GM18861 (cell line): ENCODE data around the gene ZNF333.
A peak's percentile ranks its signal among the peaks of the same experiment; 100 is the strongest.

Experiments
- ATAC-seq: cut with Tn5 transposase; IDR thresholded peaks from one replicate; pipeline ENCODE4 v1.9.1; 2021; ENCODE audit not compliant: unreplicated experiment

Gene ZNF333

DNA sequence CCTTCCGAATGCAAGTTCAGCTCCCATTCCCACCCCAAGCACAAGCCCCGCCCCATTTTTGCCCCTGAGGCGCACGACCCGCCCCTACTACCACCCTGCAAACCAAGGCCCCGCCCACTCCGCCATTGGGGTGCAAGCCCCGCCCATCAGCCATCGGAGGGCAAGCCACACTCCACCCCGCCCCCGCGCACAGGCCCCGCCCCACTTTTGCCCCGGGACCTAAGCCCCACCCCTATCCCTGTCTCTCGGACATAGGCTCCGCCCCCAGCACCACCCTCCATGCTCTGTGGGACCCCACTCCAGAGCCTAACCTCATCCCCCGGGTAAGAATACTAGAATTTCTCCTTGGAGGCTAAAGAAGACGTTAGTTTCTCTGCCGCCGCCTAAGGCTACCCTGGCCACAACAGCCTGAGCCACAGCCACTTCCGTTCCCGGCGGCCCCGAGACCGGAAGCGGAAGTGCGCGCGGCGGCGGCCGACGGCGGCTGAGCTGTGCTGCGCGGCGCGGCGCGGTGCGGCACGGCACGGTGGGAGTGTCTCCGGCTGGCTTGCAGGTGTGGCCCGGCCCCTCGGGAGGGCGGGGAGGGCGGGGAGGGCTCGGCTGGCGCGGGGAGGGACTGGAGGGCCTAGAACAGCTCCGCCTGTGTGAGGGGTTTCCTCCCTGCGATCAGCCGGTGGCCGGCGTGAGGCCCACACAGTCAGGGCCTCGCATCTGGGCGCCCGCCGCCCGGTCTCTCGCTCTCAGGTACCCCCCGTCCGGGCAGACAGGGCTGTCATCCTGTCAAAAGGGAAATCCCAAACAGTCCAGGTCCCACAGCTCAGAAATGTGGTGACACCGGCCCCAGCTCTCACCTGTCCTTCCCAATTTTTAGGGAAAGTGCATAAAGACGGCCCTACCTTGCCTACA is at the start of gene ZNF333:
TSS of gene ZNF333 (plus strand) at position 451 of the 906 bp plus-strand sequence. CDS start 3,444 bp downstream, outside the sequence.
- ATAC-seq: peak; percentile 79

DNA sequence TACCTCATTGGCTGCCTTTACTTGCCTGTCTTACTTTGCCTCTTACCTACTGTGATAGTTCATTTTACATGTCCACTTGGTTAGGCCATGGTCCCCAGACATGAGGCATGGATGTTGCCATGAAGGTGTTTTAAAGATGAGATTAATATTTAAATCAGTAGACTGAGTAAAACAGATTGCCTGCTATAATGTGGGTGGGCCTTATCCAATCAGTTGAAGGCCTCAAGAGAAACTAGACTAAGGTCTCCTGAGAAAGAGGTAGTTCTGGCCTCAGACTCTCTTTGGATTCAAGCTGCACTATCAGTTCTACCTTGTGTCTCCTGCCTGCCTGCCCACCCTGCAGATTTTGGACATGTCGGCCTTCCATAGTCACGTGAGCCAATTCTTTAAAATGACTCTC is 41.3 kb upstream of the ZNF333 start:
- no peak for ATAC-seq

DNA sequence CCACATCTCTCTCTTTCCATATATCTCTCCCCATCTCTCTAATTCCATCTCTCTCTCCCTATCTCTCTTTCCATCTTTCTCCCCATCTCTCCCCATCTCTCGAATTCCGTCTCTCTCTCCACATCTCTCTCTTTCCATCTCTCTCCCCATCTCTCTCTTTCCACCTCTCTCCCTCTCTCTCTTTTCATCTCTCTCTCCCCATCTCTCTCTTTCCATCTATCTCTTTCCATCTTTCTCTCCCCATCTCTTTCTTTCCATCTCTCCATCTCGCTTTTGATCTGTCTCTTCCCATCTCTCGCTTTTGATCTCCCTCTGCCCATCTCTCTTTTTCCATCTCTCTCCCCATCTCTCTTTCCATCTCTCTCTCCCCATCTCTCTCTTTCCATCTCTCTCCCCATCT is 40.8 kb upstream of the ZNF333 start:
- ATAC-seq: no peak

DNA sequence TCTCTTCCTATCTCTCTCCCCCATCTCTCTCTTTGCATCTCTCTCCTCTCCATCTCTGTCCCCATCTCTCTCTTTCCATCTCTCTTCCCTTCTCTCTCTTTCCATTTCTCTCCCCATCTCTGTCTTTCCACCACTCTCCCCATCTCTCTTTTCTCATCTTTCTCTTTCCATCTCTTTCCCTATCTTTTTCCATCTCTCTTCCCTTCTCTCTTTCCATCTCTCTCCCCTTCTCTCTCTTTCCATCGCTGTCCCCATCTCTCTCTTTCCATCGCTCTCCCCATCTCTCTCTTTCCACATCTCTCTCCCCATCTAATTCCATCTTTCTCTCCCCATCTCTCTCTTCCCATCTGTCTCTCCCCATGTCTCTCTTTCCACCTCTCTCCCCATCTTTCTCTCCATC is 39.7 kb upstream of the ZNF333 start:
- no peak for ATAC-seq

DNA sequence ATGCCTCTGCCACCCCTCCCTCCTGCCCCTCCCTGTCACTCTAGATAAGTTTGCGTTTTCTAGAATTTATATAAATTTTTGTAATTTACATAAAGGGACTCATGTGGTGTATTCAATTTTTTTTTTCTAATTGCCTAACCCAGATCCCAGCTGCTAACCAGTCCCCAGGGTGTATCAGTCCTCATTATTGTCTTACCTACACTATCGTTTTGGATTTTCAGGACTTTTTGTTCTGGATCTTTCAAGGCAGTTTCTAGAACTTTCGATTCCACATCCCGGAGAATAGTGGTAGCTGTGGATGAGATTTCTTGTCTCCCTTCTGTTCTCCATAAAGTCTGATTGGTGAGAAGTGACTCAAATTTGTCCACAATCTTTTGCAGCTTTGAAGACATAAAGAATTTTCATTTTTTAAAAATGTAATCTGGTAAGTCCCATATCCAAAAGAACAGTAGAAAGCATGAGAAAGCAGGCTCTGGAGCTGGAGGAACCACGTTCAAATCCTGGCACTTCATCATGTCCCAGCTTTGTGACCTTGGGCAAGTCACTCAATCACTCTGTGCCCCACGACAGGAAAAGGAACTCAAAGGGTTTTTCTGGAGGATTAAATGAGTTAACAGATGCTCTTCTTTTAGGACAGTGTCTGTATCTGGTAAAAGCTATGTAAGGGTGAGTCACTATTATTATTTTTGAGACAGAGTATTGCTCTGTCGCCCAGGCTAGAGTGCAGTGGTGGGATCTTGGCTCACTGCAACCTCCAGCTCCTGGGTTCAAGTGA is 34.9 kb upstream of the ZNF333 start:
- no peak for ATAC-seq

DNA sequence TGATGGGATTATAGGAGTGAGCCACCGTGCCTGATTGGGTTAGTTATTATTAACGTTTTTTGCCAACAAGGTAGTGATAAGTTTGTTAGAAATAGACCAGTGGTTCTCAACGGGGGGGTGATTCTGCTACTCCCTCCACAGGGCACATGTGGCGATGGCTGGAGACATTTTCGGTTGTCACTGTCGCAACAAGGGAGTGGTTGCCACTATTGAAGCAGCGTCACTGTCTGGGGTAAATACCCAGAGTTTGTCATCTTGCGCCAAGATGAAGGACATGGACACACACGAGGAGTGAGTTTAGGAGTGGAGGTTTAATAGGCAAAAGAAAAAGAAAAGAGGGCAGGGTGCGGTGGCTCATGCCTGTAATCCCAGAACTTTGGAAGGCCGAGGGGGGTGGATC is 34.1 kb upstream of the ZNF333 start:
- no peak for ATAC-seq

DNA sequence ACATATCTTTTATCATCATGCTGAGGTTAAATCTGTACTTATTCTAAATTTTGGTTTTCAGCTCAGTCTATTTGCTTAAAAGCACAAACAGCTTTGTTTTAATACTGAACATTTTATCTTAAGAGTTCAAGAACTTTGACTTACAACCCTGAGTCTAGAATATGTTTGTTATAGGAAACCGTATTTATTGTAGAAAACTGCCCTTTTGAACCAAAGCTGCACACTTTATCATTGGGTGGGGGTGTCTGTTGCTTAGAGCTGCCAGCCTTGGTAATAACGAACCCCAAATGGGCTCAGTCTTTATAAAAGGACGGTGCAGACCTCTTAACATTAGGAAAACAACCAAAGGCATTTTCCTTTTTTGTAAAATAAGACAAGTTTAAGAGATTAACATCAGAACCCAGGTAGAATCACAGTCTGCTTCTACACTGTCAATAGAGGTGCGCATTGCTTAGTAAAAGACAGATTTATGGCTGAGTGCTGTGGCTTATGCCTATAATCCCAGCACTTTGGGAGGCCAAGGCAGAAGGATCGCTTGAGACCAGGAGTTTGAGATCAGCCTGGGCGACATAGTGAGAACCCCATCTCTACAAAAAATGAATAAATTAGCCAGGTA is 29.9 kb upstream of the ZNF333 start:
- no peak for ATAC-seq

DNA sequence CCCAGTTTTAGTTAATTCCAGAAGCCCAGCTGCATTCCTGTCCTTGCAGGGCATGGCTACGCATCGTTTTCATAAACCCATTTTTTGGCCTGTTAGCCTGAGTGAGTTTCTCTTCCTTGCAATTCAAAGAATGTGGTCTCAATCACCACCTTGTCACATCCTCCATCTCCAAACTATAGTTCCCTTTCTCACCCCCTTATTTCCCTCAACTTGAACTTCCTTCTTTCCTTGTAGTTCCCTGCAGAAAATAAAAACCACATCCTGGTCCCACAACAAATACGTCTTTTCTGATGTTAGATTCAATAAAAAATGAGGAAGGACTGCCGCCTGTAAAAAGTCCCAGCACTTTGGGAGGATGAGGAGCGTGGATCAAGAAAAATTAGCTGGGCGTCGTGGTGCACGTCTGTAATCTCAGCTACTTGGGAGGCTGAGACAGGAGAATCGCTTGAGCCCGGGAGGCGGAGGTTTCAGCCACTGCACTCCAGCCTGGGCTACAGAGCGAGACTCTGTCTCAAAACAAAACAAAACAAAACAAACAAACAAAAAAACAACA is 28.4 kb upstream of the ZNF333 start:
- ATAC-seq: no peak

DNA sequence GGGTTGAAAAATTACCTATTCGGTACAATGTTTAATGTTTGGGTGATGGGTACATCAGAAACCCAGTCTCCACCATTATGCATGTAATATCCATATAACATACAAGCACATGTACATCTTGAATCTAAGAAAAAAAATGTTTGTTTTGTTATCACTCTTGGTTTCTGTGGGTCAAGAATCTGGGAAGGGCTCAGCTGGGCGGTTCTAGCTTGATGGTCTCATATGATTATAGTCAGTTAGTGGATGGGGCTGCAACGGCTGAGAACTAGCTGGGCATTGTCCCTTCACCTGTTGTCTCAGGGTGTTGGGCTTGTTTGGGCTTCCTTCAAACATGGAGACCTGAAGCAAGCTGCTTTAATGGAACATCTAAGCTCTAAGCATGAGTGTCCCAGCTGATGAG is 19.9 kb upstream of the ZNF333 start:
- no peak for ATAC-seq

DNA sequence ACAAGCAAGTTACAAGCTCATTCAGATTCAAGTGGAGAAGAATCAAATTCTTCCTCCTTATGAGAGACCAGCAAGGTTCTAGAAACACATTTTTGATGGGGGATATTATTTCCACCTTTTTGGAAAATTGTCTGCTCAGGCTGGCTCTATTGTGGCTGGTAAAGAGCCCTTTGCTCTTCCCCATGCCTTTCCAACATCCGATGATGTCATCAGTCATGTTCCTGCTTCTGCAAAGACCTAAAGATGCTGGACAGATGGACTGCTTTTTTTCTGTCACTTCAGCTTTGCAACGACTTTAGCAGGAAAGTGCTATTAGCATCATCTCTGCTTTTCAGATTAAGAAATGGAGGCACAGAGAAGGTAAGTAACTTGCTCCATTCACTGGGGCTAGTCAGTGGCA is 19.4 kb upstream of the ZNF333 start:
- no peak for ATAC-seq

DNA sequence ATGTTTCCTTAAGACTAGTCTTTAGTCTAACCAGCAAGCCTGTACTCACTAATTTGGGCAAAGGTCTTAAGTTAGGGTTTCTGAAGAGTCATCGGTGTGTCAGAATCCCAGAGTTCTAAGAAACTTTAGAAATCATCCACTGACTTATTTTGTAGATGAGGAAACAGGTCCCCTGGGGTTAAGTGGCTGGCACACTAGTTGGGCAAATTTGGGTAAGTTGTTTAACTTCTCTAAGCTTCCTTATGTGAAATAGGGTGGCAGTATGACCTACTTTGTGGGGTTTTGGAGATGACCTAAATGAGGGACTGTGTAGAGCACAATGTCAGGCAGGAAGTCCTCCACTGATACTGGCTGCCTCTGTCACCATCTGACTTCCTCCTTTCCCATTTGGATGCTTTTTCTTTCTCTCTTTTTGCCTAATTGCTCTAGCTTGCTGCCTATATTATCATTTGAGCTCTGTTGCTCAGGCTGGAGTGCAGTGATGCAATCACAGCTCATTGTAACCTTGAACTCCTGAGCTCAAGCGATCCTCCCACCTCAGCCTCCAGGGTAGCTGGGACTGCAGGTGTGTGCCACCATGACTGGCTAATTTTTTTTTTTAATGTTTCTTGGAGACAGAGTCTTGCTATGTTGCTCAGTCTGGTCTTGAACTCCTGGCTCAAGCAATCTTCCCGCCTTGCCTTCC is 17.5 kb upstream of the ZNF333 start:
- no peak for ATAC-seq

DNA sequence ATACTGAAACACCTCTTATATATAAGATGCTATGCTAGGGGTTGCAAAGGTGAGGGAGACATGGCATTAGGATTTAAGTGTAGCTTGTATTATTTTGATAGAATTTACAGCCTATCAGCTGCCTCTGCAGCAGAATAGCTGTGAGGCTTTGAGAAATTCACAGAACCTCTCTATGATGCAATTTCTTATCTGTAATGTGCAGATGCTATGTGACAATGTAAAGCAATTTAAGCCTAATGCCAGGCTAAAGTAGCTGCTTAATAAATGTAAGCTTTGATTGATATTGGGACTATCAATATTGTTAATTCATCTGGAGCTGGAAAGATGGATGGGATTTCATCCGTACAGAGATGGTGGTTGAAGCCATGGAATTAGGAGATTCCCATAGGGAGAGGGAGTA is 16.8 kb upstream of the ZNF333 start:
- ATAC-seq: no peak

DNA sequence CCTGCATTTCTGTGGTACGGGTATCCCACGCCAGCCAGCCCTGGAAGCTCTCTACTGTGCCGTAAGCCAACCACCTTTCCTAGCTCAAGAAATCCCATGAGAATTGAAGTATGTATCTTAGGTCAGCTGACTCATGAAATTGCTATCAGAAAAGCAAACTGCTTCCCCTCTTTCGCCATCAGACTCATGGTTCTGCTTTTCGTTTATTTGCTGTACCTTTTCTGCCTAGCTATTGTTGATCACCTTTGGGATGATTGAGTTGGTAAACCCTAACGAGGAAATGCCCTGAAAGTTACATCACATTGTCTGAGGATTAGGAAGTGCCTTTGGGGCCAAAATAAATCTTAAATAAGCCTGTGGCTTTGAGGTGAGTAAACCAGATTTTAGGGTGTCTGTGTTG is 15.1 kb upstream of the ZNF333 start, which contains the start of gene ADGRE3:
TSS of gene ADGRE3 (minus strand) at position 81 of the 400 bp plus-strand sequence. CDS start at position 7, 74 bp downstream.
- no peak for ATAC-seq

DNA sequence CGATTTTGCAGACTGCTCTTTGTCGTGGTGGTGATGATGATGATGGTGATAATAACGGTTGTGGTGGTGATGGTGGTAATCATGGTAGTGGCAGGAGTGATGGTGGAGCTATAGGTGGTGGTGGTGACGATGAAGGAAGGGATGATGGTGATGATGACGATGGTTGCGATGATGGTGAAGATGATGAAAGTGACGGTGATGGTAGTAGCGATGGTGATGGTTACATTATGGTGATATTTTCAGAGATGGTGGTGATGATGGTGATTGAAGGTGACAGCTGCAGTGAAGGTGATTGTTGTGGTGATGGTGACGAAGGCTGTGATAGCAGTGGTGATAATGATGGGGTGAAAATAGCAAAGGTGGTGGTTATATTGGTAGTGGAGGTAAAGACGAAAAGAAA is 13.1 kb upstream of the ZNF333 start:
- ATAC-seq: no peak

DNA sequence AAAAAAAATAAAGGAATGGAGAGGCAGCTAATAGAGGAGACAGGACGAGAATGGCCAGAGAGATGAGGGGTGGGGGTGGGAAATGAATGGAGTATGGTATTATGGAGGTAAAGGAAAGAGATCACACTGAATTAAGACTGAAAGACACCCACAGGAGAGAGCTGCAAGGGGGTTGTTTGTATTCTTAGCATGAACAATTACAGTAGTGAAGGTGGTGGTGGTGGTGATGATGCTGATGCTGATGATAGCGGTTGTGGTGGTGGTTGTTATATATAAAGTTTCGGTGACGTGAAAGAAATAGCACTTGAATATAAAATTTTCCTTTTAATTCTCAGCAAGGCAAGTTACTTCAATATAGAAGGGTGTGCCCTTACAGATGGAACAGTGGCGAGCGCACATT is 12.4 kb upstream of the ZNF333 start:
- ATAC-seq: no peak

DNA sequence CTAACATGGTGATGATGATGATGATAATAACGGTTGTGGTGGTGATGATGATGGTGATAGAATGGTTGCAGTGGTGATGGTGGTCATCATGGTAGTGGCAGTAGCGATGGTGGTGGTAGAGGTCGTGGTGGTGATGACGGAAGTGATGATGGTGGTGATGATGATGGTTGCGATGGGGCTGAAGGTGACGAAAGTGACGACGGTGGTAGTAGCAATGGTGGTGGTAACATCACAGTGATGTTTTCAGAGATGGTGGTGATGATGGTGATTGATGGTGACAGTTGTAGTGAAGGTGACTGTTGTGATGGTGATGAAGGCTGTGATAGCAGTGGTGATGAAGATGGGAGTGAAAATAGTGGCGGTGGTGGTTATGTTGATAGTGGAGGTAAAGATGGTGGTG is 11.6 kb upstream of the ZNF333 start:
- ATAC-seq: no peak

DNA sequence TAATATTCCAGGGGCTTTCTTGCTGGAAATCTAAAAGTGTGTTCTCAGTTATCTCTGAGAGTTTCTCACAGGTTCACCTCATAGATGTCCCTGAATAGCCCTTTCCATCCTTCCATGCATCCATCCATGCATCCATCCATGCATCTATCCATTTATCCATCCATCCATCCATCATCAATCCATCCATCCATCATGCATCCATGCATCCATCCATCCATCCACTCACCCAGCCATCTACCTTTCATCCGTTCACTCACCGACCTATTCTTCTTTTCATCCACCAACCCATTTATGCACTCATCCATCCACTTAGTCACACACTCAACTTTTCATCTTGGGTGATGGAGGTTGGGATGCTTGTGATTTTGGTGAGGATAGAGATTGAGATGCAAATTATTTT is 7.8 kb upstream of the ZNF333 start:
- ATAC-seq: no peak

DNA sequence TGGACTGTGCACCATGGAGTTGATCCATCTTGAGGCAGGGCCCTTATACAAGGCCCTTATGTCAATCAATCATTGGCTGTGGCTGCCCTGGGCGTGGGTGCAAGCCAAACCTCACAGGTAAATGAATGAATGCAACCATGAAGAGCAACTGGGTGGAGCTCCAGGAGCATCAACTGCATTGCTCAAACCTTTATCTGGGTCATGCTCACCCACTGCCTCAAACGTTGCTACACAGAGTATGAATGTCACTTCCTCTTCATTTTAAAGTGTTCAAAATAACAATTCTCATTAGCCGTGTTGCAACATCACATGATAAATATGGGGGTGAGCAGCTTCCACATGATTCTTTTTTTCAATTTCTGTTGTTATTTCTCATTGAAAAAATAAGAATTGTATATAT is 6.4 kb upstream of the ZNF333 start:
- ATAC-seq: no peak

DNA sequence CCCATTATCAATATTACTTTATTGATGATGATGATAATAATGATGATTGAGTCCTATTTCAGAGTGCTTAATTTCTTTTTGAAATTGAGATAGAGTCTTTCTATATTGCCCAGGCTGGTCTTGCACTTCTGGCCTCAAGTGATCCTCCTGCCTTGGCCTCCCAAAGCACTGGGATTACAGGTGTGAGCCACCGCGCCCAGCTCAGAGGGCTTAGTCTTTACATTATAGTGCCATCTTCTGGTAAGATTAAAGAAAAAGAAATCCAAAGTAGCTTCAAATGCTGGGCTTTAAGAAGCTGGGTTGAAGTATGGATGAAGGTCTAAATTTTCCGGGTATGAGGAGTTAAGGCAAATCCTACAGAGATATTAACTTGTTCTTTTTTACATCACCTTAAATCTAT is 3.4 kb upstream of the ZNF333 start:
- ATAC-seq: no peak

DNA sequence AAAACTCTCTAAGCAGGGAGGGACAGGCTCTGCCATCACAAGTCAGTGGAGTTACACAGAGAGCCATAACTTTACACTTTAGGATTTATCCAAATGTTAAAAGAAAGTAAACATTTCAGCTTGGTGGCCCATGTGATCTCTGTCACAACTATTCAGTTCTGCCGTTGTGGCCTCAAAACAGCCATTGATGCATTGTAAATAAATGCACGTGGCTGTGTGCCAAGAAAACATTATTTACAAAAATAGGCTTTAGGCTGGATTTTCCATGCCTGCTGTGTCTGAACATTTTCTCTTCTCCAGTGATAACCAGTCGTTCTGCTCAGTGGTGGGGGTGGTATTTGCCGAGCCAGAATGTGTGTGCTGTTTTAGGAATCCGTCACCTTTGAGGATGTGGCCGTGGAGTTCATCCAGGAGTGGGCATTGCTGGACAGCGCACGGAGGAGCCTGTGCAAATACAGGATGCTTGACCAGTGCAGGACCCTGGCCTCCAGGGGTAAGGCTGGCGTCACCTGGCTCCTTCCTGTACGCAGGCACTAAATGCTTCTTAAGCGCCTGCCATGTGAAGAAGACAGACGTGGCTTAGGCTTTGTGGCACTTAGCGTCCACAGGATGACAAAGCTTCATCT is 4.9 kb downstream of the ZNF333 start:
- ATAC-seq: no peak
